IPS-20b (cell line): ENCODE measurements around the gene TMA7.
"Not testable (repeated sequence)": the region's sequence is repeated elsewhere in the genome, so short reads cannot be mapped to it uniquely, and the experiment has no call there.

Experiments
- H3K27ac ChIP-seq: one replicate; pipeline ENCODE4 v1.5.1; 2013; ENCODE audit warnings: low read length
- H3K27me3 ChIP-seq: 2 replicates; pipeline ENCODE4 v1.6.1; 2013; ENCODE audit warnings: mild to moderate bottlenecking, low read length, inconsistent platforms; ENCODE audit not compliant: insufficient read depth
- H3K36me3 ChIP-seq: 2 replicates; pipeline ENCODE4 v1.6.1; 2013; ENCODE audit warnings: low read depth, mild to moderate bottlenecking, inconsistent platforms, low read length, moderate library complexity; ENCODE audit not compliant: insufficient read depth
- H3K4me1 ChIP-seq: 2 replicates; pipeline ENCODE4 v1.6.1; 2013; ENCODE audit warnings: mild to moderate bottlenecking, control low read depth, inconsistent platforms, low read length, moderate library complexity; ENCODE audit not compliant: insufficient read depth
- H3K4me3 ChIP-seq: 2 replicates; pipeline ENCODE4 v1.5.1; 2013; ENCODE audit warnings: mild to moderate bottlenecking, low read length, inconsistent platforms
- H3K9ac ChIP-seq: 2 replicates; pipeline ENCODE4 v1.6.1; 2013; ENCODE audit warnings: low read depth, mild to moderate bottlenecking, inconsistent platforms, low read length, moderate library complexity
- H3K9me3 ChIP-seq: 2 replicates; pipeline ENCODE4 v1.6.1; 2013; ENCODE audit warnings: mild to moderate bottlenecking, low read depth, low read length, inconsistent platforms; ENCODE audit not compliant: insufficient read depth

Gene TMA7

DNA sequence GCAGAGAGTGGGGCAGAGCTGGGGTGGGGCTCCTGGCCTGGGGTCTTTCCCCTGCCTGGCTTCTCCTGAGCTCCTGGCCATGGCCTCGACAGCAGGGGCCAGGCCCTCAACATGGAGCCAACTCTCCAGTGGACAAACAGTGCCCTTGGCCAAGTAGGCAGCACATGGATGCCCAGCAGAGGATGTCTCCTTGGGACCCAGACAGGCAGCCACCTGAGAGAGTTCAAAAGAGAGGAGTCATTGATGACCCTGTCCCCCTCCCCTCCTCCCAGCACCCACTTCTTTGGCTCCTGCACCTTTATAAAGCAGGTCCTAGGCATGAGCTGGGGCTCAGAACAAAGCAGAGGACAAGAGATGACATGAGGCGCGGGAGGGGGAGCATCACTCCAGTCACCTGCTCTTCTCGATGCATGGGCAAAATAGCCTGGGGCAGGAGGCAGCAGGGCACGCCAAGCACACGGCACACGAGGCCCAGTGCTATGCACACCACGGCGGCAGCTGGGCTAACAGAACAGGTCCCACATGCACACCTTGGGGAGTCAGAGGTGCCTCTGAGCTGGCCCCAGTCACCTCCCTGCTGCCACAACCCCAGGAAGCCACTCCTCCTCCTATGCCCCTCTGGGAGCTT lies 36.5 kb downstream of the TMA7 start:
- Histone ChIP-seq H3K27me3 (no peaks in the 10 kb centered on the region), H3K4me1 (peaks cover 15% of the 10 kb centered on the region; the same call in 1 of the 2 replicates), H3K9ac (no peak overlapping the region), H3K36me3 (no peaks in the 10 kb centered on the region), H3K27ac (no peak overlapping the region), H3K4me3 (no peak overlapping the region), H3K9me3 (no peaks in the 10 kb centered on the region)

DNA sequence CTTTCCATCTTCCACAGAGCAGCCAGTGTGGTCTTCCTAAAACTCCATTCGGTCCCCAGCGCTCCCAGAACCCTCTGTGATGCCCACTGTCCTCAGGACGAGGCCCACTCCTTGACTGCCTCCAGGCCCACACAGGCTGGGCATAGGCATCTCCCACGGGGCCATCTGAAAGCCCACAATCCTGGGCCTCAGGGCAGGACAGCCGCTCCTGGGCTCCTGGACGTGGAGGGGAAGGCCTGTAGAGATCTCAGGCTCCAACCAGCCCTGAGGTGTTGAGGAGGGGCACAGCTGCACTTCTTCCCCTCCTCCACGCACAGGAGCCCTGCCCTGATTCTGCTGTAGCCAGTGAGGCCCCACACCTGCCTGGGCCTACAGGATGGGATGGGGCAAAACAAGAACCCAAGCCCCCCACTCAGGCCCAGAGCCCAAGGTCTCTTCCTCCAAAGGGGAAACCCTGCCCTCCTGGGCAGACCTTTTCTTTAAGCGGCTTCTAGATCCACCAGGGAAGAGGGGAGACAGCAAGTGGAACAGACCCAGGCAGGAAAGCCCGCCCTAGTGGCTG lies 38.0 kb downstream of the TMA7 start:
- no peak overlapping the region for H3K9ac ChIP-seq
- no peaks in the 10 kb centered on the region for H3K36me3 ChIP-seq
- no peaks in the 10 kb centered on the region for H3K9me3 ChIP-seq
- no peak overlapping the region for H3K27ac ChIP-seq
- H3K27me3 ChIP-seq, result no peaks in the 10 kb centered on the region
- peaks cover 15% of the 10 kb centered on the region; the same call in 1 of the 2 replicates for H3K4me1 ChIP-seq
- no peak overlapping the region for H3K4me3 ChIP-seq

DNA sequence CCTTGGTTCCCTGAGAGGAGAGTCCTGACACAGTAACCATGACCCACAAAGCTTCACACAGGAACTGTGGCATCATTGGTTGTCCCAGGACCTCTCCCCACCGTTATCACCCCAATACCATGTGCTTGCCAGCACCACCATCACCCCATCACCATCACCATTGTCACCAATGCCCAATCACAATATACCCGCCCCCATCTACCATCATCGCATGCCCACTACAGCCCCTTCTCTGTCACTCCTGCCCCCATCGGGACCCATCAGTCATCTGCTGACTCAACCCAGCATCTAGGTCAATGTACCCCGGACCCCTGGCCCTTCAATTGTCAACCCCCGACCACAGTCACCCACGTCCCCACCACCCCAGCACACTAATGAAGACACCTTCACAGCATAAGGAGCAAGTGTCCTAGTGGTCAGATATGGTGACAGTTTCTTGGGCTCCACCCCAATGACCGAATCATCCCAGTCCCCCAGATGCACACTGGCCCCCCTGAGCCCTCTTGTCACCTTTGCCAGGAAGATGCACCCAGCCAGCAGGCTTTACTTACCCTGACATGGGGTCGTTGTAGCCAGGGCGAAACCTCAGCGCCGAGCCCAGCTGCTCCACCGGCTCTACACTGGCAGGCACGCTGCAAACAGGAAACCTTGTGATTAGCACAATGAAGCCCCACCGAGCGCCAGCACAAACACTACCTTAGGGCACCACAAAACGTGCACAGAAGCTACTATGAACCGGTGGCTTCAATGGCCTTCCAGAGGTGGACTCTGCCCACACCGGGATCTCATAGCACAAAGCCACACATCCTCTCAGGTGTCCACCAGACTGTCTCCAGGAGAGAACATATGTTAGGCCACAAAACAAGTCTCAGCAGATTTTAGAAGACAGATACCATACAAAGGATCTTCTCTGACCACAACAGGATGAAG lies 38.8 kb downstream of the TMA7 start:
- Histone ChIP-seq H3K9me3 (no peaks in the 10 kb centered on the region), H3K4me3 (no peak overlapping the region), H3K4me1 (peaks cover 10% of the 10 kb centered on the region; the same call in 1 of the 2 replicates), H3K27me3 (no peaks in the 10 kb centered on the region), H3K9ac (no peak overlapping the region), H3K27ac (no peak overlapping the region), H3K36me3 (no peaks in the 10 kb centered on the region)

DNA sequence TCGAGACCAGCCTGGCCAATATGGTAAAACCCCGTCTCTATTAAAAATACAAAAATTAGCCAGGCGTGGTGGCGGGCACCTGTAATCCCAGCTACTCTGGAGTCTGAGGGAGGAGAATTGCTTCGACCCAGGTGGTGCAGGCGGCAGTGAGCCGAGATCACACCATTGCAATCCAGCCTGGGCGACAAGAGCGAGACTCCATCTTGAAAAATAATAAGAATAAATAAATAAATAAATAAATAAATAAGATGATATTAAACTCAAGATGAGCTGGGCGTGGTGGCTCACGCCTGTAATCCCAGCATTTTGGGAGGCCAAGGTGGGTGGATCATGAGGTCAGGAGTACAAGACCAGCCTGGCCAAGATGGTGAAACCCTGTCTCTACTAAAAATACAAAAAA lies 40.8 kb downstream of the TMA7 start:
- not testable (repeated sequence) for H3K9ac ChIP-seq, H3K4me1 ChIP-seq, H3K27me3 ChIP-seq, H3K27ac ChIP-seq, H3K36me3 ChIP-seq, H3K4me3 ChIP-seq, H3K9me3 ChIP-seq

DNA sequence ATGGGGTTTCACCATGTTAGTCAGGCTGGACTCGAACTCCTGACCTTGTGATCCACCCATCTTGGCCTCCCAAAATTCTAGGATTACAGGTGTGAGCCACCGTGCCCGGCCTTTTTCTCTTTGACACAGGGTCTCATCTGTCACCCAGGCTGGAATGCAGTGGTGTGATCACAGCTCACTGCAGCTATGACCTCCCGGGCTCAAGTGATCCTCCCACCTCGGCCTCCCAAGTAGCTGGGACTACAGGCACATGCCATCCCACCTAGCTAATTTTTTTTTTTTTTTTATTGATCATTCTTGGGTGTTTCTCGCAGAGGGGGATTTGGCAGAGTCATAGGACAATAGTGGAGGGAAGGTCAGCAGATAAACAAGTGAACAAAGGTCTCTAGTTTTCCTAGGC lies 42.8 kb downstream of the TMA7 start:
- not testable (repeated sequence) for H3K4me3 ChIP-seq, H3K27ac ChIP-seq, H3K27me3 ChIP-seq, H3K4me1 ChIP-seq, H3K9me3 ChIP-seq, H3K9ac ChIP-seq, H3K36me3 ChIP-seq

DNA sequence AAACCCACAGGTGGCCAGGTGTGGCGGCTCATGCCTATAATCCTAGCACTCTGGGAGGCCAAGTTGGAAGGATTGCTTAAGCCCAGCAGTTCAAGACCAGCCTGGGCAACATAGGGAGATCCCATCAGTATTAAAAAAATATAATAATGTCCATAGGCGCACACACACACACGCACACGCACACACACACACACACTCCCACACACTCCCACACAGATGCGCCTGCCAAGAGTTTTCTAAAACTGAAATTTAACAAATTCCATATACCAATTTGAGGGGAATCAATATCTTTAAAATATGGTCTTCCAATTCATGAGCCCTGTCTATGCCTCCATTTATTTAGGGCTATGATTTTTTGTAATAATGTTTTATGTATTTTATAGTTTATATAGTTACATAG lies 46.9 kb downstream of the TMA7 start:
- Histone ChIP-seq H3K4me3 (no peak overlapping the region), H3K27ac (no peak overlapping the region), H3K9me3 (no peaks in the 10 kb centered on the region), H3K9ac (no peak overlapping the region), H3K36me3 (no peaks in the 10 kb centered on the region; the same call in 1 of the 2 replicates), H3K4me1 (no peaks in the 10 kb centered on the region), H3K27me3 (no peaks in the 10 kb centered on the region)

DNA sequence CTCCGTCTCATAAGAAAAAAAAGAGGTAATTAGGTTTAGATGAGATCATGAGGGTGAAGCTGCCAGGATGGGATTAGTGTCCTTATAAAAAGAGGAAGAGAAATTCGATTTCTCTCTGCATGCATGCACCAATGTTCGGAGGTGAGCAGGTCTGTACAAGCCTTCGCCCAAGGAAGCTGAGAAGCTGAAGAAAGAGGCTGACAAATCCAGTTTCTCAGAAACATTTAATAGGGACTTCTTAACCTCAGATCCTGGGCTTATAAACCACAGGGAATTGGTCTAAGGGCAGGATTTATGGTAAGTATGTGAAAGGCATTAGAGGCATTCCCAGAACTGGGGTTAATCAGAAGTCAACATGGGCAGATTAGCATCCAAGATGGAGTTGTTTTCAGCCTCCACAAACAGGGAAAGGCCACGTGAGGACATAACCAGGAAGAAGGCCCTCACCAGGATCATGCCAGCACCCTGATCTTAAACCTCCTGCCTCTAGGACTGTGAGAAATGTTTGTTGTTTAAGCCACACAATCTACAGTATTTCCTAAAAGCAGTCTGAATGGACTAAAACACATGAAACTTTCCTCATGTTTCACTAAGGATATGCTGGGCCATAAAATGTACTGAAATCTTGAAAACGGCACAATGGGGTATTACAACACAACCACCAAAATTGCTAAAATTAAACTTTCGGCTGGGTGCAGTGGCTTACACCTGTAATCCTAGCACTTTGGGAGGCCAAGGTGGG lies 52.6 kb downstream of the TMA7 start:
- Histone ChIP-seq H3K27me3 (no peaks in the 10 kb centered on the region), H3K4me3 (no peak overlapping the region), H3K36me3 (peaks cover 7% of the 10 kb centered on the region; the same call in 1 of the 2 replicates), H3K9ac (no peak overlapping the region), H3K9me3 (no peaks in the 10 kb centered on the region), H3K4me1 (no peaks in the 10 kb centered on the region), H3K27ac (no peak overlapping the region)

DNA sequence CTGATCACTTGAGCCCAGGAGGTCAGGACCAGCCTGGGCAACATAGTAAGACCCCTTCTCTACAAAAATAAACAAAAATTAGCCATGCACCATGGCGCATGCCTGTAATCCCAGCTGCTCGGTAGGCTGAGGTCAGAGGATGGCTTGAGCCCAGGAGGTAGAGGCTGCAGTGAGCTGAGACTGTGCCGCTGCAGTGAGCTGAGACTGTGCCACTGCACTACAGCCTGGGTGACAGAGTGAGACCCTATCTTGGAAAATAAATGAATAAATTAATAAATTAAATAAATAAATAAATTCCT lies 53.1 kb downstream of the TMA7 start:
- no peaks in the 10 kb centered on the region for H3K27me3 ChIP-seq
- H3K27ac ChIP-seq, result no peak overlapping the region
- no peak overlapping the region for H3K9ac ChIP-seq
- peaks cover 7% of the 10 kb centered on the region; the same call in 1 of the 2 replicates for H3K36me3 ChIP-seq
- no peak overlapping the region for H3K4me3 ChIP-seq
- no peaks in the 10 kb centered on the region for H3K4me1 ChIP-seq
- H3K9me3 ChIP-seq, result no peaks in the 10 kb centered on the region
